Natural killer cell (primary cell): ENCODE data around the gene ERLEC1. TPM values are rescaled to one million over a fixed set of nuclear protein-coding genes. Genes with fewer than 3 reads are reported as not detected.

ENCODE experiments used
- ATAC-seq, 3 donors: fragments of 150-1000 bp in 2 of 3; fragments of 200-7000 bp in 1 of 3; cut with Tn5 transposase; 1 replicate in 1 of 3; 2 replicates in 2 of 3; pipeline ENCODE4 v1.10.0; 2021; ENCODE audit warnings: mild to moderate bottlenecking in 2 of 3, moderate library complexity in 2 of 3
- DNase-seq, 2 donors: peaks; one replicate each; pipeline versions ENCODE4 v3.0.0 to v3.0.0-alpha.2; 2013 to 2021; ENCODE audit warnings: mixed read lengths in 1 of 2
- H3K27ac ChIP-seq: one replicate; pipeline ENCODE4 v1.5.1; 2013; ENCODE audit warnings: mild to moderate bottlenecking, low read length
- H3K27me3 ChIP-seq: one replicate; pipeline ENCODE4 v1.6.1; 2013; ENCODE audit warnings: low read length; ENCODE audit not compliant: control insufficient read depth, insufficient read depth
- H3K36me3 ChIP-seq: one replicate; pipeline ENCODE4 v1.6.1; 2013; ENCODE audit warnings: low read length; ENCODE audit not compliant: control insufficient read depth, insufficient read depth
- H3K4me1 ChIP-seq: one replicate; pipeline ENCODE4 v1.6.1; 2013; ENCODE audit warnings: low read length; ENCODE audit not compliant: control insufficient read depth, insufficient read depth
- H3K4me3 ChIP-seq: one replicate; pipeline ENCODE4 v1.5.1; 2013; ENCODE audit warnings: low read length
- H3K9me3 ChIP-seq: one replicate; pipeline ENCODE4 v1.6.1; 2013; ENCODE audit warnings: low read length; ENCODE audit not compliant: control insufficient read depth, insufficient read depth
- H3K27ac Mint-ChIP-seq, 2 donors: one replicate each; pipeline ENCODE4 v1.8.0; 2022; ENCODE audit warnings: mild to moderate bottlenecking in 2 of 2, mixed read lengths in 2 of 2, moderate library complexity in 1 of 2
- H3K27me3 Mint-ChIP-seq, 2 donors: one replicate each; pipeline ENCODE4 v1.8.0; 2022; ENCODE audit warnings: low read depth in 2 of 2, mixed read lengths in 2 of 2
- H3K36me3 Mint-ChIP-seq: one replicate; pipeline ENCODE4 v1.8.0; 2022; ENCODE audit warnings: mixed read lengths
- H3K4me1 Mint-ChIP-seq, 2 donors: one replicate each; pipeline ENCODE4 v1.8.0; 2022; ENCODE audit warnings: mixed read lengths in 2 of 2
- H3K4me3 Mint-ChIP-seq: one replicate; pipeline ENCODE4 v1.8.0; 2022; ENCODE audit warnings: mild to moderate bottlenecking, moderate library complexity, mixed read lengths
- H3K9me3 Mint-ChIP-seq, 2 donors: one replicate each; pipeline ENCODE4 v1.8.0; 2022; ENCODE audit warnings: mixed read lengths in 2 of 2
- WGBS: methylation state at CpG from one replicate; pipeline ENCODE4 v1.1.7; 2013; ENCODE audit warnings: missing lambda C conversion rate; ENCODE audit not compliant: insufficient coverage; 5-methylcytosine and 5-hydroxymethylcytosine counted together
- intact Hi-C: fragments of 100-400 bp; cut with micrococcal nuclease; formaldehyde crosslinking; loops from one replicate; pipeline ENCODE4 v1.14.2; 2022
- total RNA-seq, 4 donors: library from RNA; stranded (reverse); fragments of 120-200 nt in 1 of 4; gene quantifications; one replicate each; pipeline versions ENCODE4 v1.2.3 to v1.2.4, GENCODE V29; 2013 to 2022
- TF ChIP-seq, protein P1 (sequence below): fragments of 200-600 bp; IDR thresholded peaks from one replicate; pipeline ENCODE4 v1.8.0; 2022; ENCODE audit warnings: antibody characterized with exemption

ERLEC1 gene
- total RNA-seq, 3 donors from 2014 or later (not counting 1 experiment from before 2014, with no cell fraction given) = 19.7 to 27.1 (median 21.7) TPM

DNA sequence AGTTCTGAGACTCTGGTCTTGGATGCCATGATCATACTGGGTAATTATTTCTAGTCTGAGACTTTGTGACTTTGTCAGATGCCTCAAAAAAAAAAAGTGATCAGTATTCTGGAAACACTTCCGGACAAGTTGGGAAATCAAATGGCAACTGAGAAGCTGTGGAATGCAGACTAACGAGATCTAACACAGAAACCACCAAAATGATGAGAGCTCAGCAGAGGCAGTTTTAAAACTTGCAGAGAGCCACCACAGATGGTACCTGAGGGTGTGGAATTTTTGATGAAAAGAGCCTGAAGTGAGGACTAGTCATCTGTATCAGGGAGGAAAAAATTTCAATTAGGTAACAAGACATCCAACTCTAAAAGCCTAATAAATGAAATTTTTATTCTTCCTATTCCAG lies 78.4 kb downstream of the ERLEC1 start:
- no peaks in the 10 kb centered on the region for H3K9me3 Mint-ChIP-seq
- peak overlapping the region in 1 of 2 donors; percentile 9 for H3K27ac Mint-ChIP-seq
- no peak overlapping the region for H3K27ac ChIP-seq
- TF ChIP-seq, protein P1, sequence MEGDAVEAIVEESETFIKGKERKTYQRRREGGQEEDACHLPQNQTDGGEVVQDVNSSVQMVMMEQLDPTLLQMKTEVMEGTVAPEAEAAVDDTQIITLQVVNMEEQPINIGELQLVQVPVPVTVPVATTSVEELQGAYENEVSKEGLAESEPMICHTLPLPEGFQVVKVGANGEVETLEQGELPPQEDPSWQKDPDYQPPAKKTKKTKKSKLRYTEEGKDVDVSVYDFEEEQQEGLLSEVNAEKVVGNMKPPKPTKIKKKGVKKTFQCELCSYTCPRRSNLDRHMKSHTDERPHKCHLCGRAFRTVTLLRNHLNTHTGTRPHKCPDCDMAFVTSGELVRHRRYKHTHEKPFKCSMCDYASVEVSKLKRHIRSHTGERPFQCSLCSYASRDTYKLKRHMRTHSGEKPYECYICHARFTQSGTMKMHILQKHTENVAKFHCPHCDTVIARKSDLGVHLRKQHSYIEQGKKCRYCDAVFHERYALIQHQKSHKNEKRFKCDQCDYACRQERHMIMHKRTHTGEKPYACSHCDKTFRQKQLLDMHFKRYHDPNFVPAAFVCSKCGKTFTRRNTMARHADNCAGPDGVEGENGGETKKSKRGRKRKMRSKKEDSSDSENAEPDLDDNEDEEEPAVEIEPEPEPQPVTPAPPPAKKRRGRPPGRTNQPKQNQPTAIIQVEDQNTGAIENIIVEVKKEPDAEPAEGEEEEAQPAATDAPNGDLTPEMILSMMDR = no peak
- no peaks in the 10 kb centered on the region for H3K4me1 ChIP-seq
- no peak for ATAC-seq
- 97% methylated on average over 2 of the region's 2 CpGs for WGBS
- DNase-seq = no peak
- H3K36me3 ChIP-seq = peaks cover 45% of the 10 kb centered on the region
- no peaks in the 10 kb centered on the region for H3K9me3 ChIP-seq
- H3K4me3 ChIP-seq = no peak overlapping the region
- peaks cover 25% of the 10 kb centered on the region for H3K36me3 Mint-ChIP-seq
- intact Hi-C loops = no loop called here
- no peak overlapping the region for H3K4me3 Mint-ChIP-seq
- no peaks in the 10 kb centered on the region for H3K27me3 ChIP-seq
- peaks cover 0 to 10% of the 10 kb centered on the region in 2 donors for H3K4me1 Mint-ChIP-seq
- no peaks in the 10 kb centered on the region for H3K27me3 Mint-ChIP-seq

DNA sequence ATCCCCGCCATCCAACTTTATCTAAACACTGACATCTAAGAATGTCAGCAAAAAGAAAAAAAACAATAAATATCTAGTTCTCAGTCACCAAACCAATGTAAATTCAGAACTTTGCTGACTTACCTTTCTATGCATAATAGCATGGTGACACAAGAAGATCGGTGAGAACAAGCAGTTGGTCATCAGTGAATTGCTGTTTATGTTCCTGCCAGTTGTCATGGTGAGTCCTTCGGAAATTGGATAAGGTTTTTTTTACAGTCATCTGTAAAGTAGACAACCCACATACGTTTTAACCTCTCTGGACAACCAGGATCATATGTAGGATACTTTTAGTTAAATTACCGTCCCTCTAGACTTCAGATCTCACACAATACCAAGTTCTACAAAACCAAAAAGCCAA lies 79.1 kb downstream of the ERLEC1 start:
- intact Hi-C loops = no loop called here
- peaks cover 25% of the 10 kb centered on the region for H3K36me3 Mint-ChIP-seq
- WGBS = 100% methylated on average over 3 of the region's 5 CpGs
- no peaks in the 10 kb centered on the region for H3K27me3 ChIP-seq
- H3K27me3 Mint-ChIP-seq = no peaks in the 10 kb centered on the region
- no peak overlapping the region for H3K4me3 ChIP-seq
- H3K36me3 ChIP-seq = peaks cover 44% of the 10 kb centered on the region
- H3K4me3 Mint-ChIP-seq = no peak overlapping the region
- H3K4me1 Mint-ChIP-seq = peaks cover 0 to 10% of the 10 kb centered on the region in 2 donors
- no peaks in the 10 kb centered on the region for H3K9me3 Mint-ChIP-seq
- no peaks in the 10 kb centered on the region for H3K9me3 ChIP-seq
- no peak for ATAC-seq
- DNase-seq = no peak
- no peak overlapping the region for H3K27ac ChIP-seq
- no peak overlapping the region for H3K27ac Mint-ChIP-seq
- TF ChIP-seq, protein P1 = no peak
- H3K4me1 ChIP-seq = no peaks in the 10 kb centered on the region

- Histone ChIP-seq H3K4me3 (no peak overlapping the region), H3K27ac (no peak overlapping the region), H3K9me3 (no peaks in the 10 kb centered on the region), H3K27me3 (no peaks in the 10 kb centered on the region), H3K4me1 (no peaks in the 10 kb centered on the region), H3K36me3 (peaks cover 48% of the 10 kb centered on the region)
- DNase-seq (no peak), ATAC-seq (no peak)
- intact Hi-C loops = no loop called here
- TF ChIP-seq, protein P1 = no peak
- 96% methylated on average over 5 of the region's 5 CpGs for WGBS
- no peak overlapping the region for H3K27ac Mint-ChIP-seq
- H3K4me1 Mint-ChIP-seq = peaks cover 0 to 10% of the 10 kb centered on the region in 2 donors
- no peak overlapping the region for H3K4me3 Mint-ChIP-seq
- peaks cover 25% of the 10 kb centered on the region for H3K36me3 Mint-ChIP-seq
- H3K27me3 Mint-ChIP-seq = no peaks in the 10 kb centered on the region
- H3K9me3 Mint-ChIP-seq = no peaks in the 10 kb centered on the region
Measured at GRCh38 chr2:53867169-53867568, 80.3 kb downstream of the ERLEC1 start.

- Histone ChIP-seq H3K27ac (no peak overlapping the region), H3K4me3 (no peak overlapping the region), H3K9me3 (no peaks in the 10 kb centered on the region), H3K27me3 (no peaks in the 10 kb centered on the region), H3K4me1 (no peaks in the 10 kb centered on the region), H3K36me3 (peaks cover 52% of the 10 kb centered on the region)
- no peak overlapping the region for H3K27ac Mint-ChIP-seq
- whole genome bisulfite sequencing = no CpG with 5 or more reads among the region's 2 CpGs
- intact Hi-C loops = no loop called here
- TF ChIP-seq, protein P1 = no peak
- H3K36me3 Mint-ChIP-seq = peaks cover 25% of the 10 kb centered on the region
- DNase-seq = no peak
- ATAC-seq = no peak
- peaks cover 0 to 6% of the 10 kb centered on the region in 2 donors for H3K4me1 Mint-ChIP-seq
- H3K27me3 Mint-ChIP-seq = no peaks in the 10 kb centered on the region
- H3K4me3 Mint-ChIP-seq = no peak overlapping the region
- no peaks in the 10 kb centered on the region for H3K9me3 Mint-ChIP-seq
Measured at GRCh38 chr2:53867773-53868172, 80.9 kb downstream of the ERLEC1 start.
